HG03442 (cell line): ENCODE data around the gene CDCP2.
"Not testable (repeated sequence)": the region's sequence is repeated elsewhere in the genome, so short reads cannot be mapped to it uniquely, and the experiment has no call there.

Source experiments
- ATAC-seq: cut with Tn5 transposase; IDR thresholded peaks from one replicate; pipeline ENCODE4 v1.9.1; 2021; ENCODE audit warnings: mild to moderate bottlenecking, moderate library complexity; ENCODE audit not compliant: unreplicated experiment

Gene CDCP2

DNA sequence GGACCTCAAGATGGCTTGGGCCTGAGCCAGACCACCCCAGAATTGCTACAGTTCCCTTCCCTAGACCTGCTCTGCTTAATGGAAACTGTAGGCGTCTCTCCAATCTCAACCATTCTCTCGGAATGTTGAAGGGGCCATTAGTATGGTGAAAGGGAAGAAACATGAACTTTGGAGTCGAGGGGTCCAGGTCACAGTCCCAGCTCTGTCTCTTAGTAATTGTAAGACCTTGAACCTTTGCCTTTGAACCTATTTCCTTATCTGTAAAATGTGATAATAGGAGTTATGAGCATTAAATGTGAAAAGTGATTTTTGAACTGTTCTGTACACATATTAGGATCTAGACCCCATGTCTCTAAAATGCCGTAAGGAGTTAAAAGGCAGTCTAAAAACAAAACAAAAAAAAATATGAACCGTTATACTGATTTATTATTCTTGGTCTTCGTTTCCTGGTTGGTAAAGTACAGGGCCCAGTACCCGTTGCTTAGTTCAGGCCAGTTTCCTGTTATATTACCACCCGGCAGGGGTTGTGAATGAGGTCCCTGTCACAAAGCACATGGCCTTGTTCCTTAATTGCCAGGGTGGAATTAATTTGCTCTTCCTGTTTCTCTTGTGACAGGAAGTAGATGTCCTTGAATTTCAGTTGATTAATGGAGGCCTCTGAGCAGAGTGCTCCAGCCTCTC is 57.1 kb downstream of the CDCP2 start:
- no peak for ATAC-seq

DNA sequence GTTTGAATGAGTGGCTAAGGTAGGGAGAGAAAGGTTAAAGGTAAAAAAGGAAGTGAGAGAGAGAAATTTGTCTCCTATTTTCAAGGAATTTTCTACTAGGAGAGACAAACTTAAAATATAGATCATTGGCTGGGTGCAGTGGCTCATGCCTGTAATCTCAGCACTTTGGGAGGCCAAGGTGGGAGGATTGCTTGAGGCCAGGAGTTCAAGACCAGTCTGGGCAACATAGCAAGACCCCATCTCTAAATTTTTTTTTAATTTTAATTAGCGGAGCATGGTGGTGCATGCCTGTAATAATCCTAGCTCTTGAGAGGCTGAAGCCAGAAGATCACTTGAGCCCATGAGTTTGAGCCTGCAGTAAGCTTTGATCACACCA is 58.1 kb downstream of the CDCP2 start:
- not testable (repeated sequence) for ATAC-seq

DNA sequence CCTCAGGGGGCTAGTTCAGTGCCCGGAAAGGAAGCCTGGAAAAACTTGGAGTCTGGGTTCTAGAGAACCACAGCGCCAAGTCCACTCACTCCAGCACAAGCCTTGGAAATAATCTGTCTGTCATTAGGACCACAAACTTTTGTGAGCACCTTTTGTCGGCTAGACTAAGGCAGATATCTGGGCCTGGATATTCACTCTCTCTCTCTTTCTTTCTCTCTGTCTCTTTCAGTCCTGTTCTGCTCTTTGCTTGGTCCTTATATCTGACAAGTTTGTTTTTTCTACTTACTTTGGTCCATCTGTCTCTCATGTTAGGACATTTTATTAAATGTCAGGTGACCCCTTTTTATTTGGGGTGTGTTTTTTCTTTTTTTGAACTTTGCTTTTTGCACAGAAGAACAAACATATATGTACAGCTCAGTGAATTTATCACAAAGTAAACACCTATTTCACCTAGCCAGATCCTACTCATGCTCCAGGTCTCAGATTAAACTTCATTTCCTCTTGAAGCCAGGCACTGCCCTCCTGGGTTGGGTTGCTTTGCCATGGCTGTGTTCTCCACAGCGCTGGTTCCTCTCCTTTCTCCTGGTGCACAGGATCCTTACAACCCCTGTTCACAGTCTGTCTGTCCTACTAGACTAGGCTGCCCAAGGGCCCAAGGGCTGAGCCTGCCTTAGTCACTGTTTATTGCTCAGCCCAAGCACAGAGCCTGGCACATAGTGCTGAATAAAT is 58.6 kb downstream of the CDCP2 start:
- no peak for ATAC-seq

DNA sequence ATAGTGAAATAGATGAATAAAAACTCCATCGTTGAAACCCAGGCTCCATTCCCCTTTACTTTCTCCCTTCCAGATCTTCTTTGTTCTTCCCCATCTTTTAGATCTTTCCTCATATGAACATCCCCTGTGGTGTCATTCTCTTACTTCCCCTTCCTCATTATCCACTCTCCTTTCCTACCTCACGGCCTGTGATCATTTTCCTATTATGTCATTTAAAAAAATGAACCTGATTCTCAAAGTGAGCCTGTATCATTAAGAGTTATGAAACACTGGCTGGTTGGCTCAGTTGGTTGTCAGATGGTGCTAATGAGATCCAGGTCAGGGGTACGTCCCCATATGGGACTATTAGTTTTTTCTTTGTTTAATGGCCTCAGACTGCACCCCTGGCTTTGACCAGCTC is 61.1 kb downstream of the CDCP2 start:
- no peak for ATAC-seq

DNA sequence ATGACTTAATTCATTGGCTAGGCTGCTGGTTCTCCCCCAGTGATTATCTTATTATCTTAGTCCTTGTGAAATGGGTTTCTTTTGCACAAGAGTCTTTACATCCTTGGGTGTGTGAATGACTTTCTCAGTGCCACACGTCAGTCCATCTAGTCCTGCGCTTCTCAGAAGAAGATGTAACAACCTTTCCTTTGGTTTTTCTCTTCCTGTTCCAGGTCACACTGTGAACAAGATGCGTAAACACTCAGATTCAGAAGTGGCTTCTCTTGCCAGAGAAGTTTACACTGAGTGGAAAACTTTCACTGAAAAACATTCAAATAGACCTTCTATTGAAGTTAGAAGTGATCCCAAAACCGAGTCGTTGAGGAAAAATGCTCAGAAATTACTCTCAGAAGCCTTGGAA is 64.4 kb downstream of the CDCP2 start:
- ATAC-seq, result no peak

DNA sequence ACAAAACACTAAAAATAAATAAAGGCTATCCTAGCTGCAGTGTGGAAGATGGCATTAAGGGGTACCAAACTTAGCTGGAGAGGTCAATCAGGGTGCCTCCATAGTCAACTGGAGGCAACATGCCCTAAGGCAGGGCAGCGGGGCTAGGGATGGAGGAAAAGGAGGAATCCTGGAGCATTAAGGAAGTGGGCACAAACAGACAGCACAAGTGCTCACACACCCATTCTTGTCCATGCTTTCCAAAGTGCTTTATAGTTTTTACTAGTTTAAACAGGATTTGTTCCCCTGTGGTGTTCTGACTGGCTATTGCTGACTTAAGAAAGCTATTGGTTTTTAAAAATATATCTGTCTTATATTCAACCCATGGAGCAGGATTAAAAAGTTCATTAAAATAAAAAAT is 66.0 kb downstream of the CDCP2 start:
- no peak for ATAC-seq

DNA sequence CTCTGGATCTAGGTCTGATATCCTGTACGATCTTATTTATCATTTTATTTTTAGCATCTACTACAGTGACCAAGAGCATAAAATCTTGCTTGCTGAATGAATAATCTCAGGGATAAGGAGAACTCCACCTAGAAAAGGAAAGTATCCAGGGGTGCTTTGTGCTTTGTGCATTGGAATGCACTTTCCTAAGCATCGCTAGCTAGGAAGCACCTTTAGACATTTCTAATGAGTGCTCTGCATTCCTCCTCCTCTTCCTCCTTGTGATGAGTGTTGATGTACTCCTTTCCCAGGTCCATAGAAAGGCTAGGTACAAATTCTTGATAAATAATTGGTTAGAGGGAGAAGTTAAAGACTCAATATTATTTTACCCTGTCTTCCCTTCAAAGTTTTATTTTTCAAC is 68.0 kb downstream of the CDCP2 start:
- ATAC-seq, result no peak
